Vagina (tissue), 2 donors: Measurements from ENCODE around the gene ZBTB25. TPM values are rescaled to one million over a fixed set of nuclear protein-coding genes. Genes with fewer than 3 reads are reported as not detected.

Source experiments
- DNase-seq, 2 donors: peaks; one replicate each; pipeline ENCODE4 v3.0.0-alpha.2; 2017; ENCODE audit errors: extremely low spot score in 2 of 2
- H3K27ac ChIP-seq: fragments of 200-600 bp; sonication (generic); one replicate; pipeline ENCODE4 v1.5.1; 2019
- H3K27me3 ChIP-seq: fragments of 200-600 bp; sonication (generic); one replicate; pipeline ENCODE4 v1.5.1; 2019
- H3K36me3 ChIP-seq, 2 donors: fragments of 200-600 bp; sonication (generic); one replicate each; pipeline ENCODE4 v1.5.1; 2017 to 2019
- H3K4me1 ChIP-seq: fragments of 200-600 bp; sonication (generic); one replicate; pipeline ENCODE4 v1.5.1; 2019
- H3K4me3 ChIP-seq, 2 donors: fragments of 200-600 bp; sonication (generic); 1 replicate in 1 of 2; 2 replicates in 1 of 2; pipeline ENCODE4 v1.5.1; 2016 to 2019
- H3K9me3 ChIP-seq: fragments of 200-600 bp; sonication (generic); one replicate; pipeline ENCODE4 v1.5.1; 2019
- CTCF ChIP-seq, 3 experiments: fragments of 450-650 bp in 2 of 3; fragments of 200-600 bp in 1 of 3; sonication (generic) in 1 of 3; IDR thresholded peaks; one replicate each; pipeline ENCODE4 v1.5.1; 2017 to 2019; ENCODE audit warnings: antibody characterized with exemption in 3 of 3, mild to moderate bottlenecking in 2 of 3, moderate library complexity in 2 of 3
- POLR2A ChIP-seq, 2 donors: fragments of 450-650 bp; IDR thresholded peaks; one replicate each; pipeline ENCODE4 v1.6.1; 2017; ENCODE audit warnings: antibody characterized with exemption in 2 of 2, mild to moderate bottlenecking in 2 of 2, moderate library complexity in 2 of 2
- POLR2AphosphoS5 ChIP-seq, 2 donors: sonication (generic); formaldehyde crosslinking; IDR thresholded peaks; one replicate each; pipeline ENCODE4 v1.9.0; 2017; ENCODE audit warnings: antibody characterized with exemption in 2 of 2, mild to moderate bottlenecking in 2 of 2, low read depth in 1 of 2; ENCODE audit not compliant: insufficient read depth in 1 of 2
- intact Hi-C: fragments of 100-400 bp; cut with DNase I; formaldehyde crosslinking; loops from one replicate; pipeline ENCODE4 v1.15.1; 2023
- total RNA-seq: library from RNA; depleted of rRNA; stranded (reverse); fragments of >200 nt; gene quantifications from one replicate; pipeline ENCODE4 v1.2.3, GENCODE V29; 2016

ZBTB25 gene
- total RNA-seq, 1 donor from 2014 or later: 11.3 TPM

DNA sequence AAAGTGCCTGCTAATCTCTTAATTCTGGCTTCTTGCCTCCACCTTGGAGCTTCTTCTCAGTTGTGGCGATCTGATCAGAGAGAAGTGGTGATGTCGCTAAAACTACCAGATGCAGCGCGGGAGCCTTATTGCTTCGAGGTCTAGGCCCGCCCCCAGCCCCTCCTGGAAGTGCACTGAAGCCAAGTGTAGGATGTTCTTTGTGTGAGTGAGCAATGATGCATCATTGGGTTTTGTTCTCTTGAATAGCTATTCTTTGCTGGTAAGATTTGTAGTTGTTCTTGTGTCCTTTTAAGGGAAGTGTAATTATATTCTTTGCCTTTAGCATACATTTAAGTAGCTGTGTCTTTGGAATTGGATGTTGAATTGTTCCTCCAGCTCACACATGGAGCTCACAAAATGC is 79.7 kb downstream of the ZBTB25 start:
- DNase-seq: no peak
- H3K27ac ChIP-seq: no peak overlapping the region
- TF ChIP-seq POLR2AphosphoS5 (IDR thresholded peaks at IDR 0.05; ENCODE audit: insufficient read depth in 1 of 2, low read depth in 1 of 2) (no peak), CTCF (IDR thresholded peaks at IDR 0.05) (no peak), POLR2A (IDR thresholded peaks at IDR 0.05) (no peak)
- H3K36me3 ChIP-seq: peaks cover 0 to 25% of the 10 kb centered on the region in 2 donors
- H3K4me1 ChIP-seq: no peaks in the 10 kb centered on the region
- intact Hi-C loops: no loop called here
- H3K27me3 ChIP-seq: no peaks in the 10 kb centered on the region
- H3K9me3 ChIP-seq: no peaks in the 10 kb centered on the region
- H3K4me3 ChIP-seq: no peak overlapping the region

DNA sequence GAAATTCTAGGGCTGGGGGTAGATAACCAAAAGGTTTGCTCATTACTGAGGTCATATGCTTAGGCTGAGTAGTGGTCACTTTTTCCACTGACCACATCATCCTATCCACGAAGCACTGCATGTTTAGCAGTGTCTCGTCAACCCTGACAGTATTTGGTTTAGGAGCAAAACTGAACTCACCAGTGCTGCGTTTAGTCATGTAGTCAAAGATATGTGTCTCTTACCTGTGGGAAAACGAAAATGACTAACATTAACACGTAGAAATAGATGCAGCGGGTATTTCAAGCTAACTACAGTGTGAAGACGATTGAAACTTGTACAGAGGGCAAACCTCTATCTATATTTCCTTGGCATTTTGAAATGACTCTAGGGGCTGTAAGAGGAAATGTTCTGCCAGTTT is 80.9 kb downstream of the ZBTB25 start:
- Histone ChIP-seq H3K4me1 (no peaks in the 10 kb centered on the region), H3K36me3 (peaks cover 0 to 32% of the 10 kb centered on the region in 2 donors), H3K27me3 (no peaks in the 10 kb centered on the region), H3K9me3 (no peaks in the 10 kb centered on the region), H3K27ac (no peak overlapping the region), H3K4me3 (no peak overlapping the region)
- no peak for TF ChIP-seq POLR2A (IDR thresholded peaks at IDR 0.05)
- no peak for DNase-seq
- intact Hi-C loops: no loop called here

DNA sequence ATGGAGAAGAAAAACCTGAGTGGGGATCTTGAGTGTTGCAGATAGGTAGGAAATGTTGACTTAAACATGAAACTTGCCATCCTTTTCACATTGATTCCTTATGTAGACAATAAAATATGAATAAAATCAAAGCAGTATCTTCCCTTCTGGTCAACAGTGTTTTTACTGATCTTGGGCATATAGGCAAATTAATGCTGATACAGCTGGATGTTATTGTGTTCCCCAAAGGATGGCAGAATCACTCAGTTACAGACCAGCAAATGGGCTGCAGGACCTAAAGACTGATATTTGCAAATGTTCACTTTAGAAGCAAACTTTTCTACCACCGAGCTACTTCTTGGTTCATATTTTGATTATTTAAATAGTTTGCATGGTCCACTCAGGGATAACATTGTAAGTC is 81.6 kb downstream of the ZBTB25 start:
- H3K36me3 ChIP-seq: peaks cover 0 to 29% of the 10 kb centered on the region in 2 donors
- no peak for TF ChIP-seq CTCF (IDR thresholded peaks at IDR 0.05)
- no peak for TF ChIP-seq POLR2A (IDR thresholded peaks at IDR 0.05)
- no peak for TF ChIP-seq POLR2AphosphoS5 (IDR thresholded peaks at IDR 0.05; ENCODE audit: insufficient read depth in 1 of 2, low read depth in 1 of 2)

DNA sequence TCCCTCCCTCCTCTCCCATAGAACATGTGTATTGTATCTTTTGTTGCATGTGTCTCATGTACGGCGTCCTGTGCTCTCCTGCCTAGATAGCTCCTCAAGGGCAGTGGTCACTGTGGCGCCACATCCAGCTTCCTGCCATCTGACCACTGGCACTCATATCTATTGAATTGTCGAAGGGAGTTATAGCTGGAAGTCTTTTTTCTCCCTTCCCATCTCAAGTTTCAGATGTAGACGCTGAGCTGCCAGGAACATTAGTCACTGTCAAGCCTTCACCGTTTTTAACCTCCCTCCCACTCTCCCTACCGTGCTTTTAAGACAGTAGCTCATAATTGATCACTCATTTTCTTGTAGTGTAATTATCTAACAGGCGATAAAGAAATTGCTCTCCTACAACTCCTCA is 82.5 kb downstream of the ZBTB25 start:
- H3K27ac ChIP-seq: no peak overlapping the region
- H3K27me3 ChIP-seq: no peaks in the 10 kb centered on the region
- no peak overlapping the region for H3K4me3 ChIP-seq
- H3K9me3 ChIP-seq: no peaks in the 10 kb centered on the region
- peaks cover 0 to 37% of the 10 kb centered on the region in 2 donors for H3K36me3 ChIP-seq
- DNase-seq: no peak
- TF ChIP-seq POLR2AphosphoS5 (IDR thresholded peaks at IDR 0.05; ENCODE audit: insufficient read depth in 1 of 2, low read depth in 1 of 2) (no peak), CTCF (IDR thresholded peaks at IDR 0.05) (no peak), POLR2A (IDR thresholded peaks at IDR 0.05) (no peak)
- H3K4me1 ChIP-seq: no peaks in the 10 kb centered on the region
- intact Hi-C loops: no loop called here

More for the DNA sequence above, 81.6 kb downstream of the ZBTB25 start:
- H3K4me1 ChIP-seq: no peaks in the 10 kb centered on the region
- no peaks in the 10 kb centered on the region for H3K27me3 ChIP-seq
- intact Hi-C loops: no loop called here
- DNase-seq: no peak
- no peak overlapping the region for H3K4me3 ChIP-seq
- H3K9me3 ChIP-seq: no peaks in the 10 kb centered on the region
- H3K27ac ChIP-seq: no peak overlapping the region

DNA sequence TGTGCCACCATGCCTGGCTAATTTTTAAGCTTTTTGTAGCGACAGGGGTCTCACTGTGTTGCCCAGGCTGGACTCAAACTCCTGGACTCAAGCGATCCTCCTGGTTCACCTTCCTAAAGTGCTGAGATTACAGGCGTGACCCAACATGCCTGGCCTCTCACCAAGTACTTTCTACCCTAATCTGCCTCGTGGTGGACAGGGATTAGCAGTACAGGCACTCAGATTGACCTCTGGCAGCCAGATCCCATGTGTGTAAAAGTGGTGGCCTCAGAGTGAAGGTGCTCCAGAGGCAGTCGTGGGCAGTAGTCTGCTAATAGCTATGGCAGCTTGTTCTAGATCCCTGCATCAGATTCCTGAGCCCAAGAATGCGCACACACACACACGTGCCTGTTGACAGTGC is 84.6 kb downstream of the ZBTB25 start:
- no peak for DNase-seq
- TF ChIP-seq CTCF (IDR thresholded peaks at IDR 0.05): no peak
- TF ChIP-seq POLR2A (IDR thresholded peaks at IDR 0.05): no peak
- TF ChIP-seq POLR2AphosphoS5 (IDR thresholded peaks at IDR 0.05; ENCODE audit: insufficient read depth in 1 of 2, low read depth in 1 of 2): no peak
- Histone ChIP-seq H3K4me1 (no peaks in the 10 kb centered on the region), H3K9me3 (no peaks in the 10 kb centered on the region), H3K27ac (no peak overlapping the region), H3K27me3 (no peaks in the 10 kb centered on the region), H3K4me3 (no peak overlapping the region), H3K36me3 (peaks cover 0 to 52% of the 10 kb centered on the region in 2 donors)
- intact Hi-C loops: no loop called here

DNA sequence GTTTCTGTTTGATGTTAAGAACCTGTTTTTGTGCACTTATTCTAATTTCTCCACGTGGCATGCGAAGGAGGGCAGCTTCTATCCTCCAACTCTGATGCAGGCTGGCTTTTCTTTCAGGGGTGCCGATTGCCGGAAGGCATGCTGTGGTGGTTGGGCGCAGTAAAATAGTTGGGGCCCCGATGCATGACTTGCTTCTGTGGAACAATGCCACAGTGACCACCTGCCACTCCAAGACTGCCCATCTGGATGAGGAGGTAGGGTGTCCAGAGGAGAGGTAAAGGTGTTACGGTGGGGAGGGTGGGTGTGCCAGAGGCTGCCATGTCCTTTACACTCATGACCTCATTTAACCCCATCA is 85.9 kb downstream of the ZBTB25 start:
- no peaks in the 10 kb centered on the region for H3K27me3 ChIP-seq
- H3K36me3 ChIP-seq: peaks cover 0 to 55% of the 10 kb centered on the region in 2 donors
- TF ChIP-seq CTCF (IDR thresholded peaks at IDR 0.05) (no peak), POLR2A (IDR thresholded peaks at IDR 0.05) (no peak), POLR2AphosphoS5 (IDR thresholded peaks at IDR 0.05; ENCODE audit: insufficient read depth in 1 of 2, low read depth in 1 of 2) (no peak)
- no peak overlapping the region for H3K4me3 ChIP-seq
- no peak overlapping the region for H3K27ac ChIP-seq
- DNase-seq: no peak
- H3K4me1 ChIP-seq: no peaks in the 10 kb centered on the region
- intact Hi-C loops: no loop called here
- H3K9me3 ChIP-seq: no peaks in the 10 kb centered on the region
